Fibroblast of skin of left quadriceps (primary cell): ENCODE measurements around the gene IGSF10.
A peak's percentile ranks its signal among the peaks of the same experiment; 100 is the strongest.

Experiments used
- DNase-seq, 2 experiments: peaks; one replicate each; pipeline ENCODE4 v3.0.0-alpha.2; 2013; ENCODE audit warnings: low read depth in 2 of 2

IGSF10 gene

GRCh38 chr3:151467069-151467468 lies 6.2 kb upstream of the IGSF10 start:
- no peak for DNase-seq

GRCh38 chr3:151462991-151463390 lies 2.1 kb upstream of the IGSF10 start:
- DNase-seq, result no peak

- no peak for DNase-seq
Observed at GRCh38 chr3:151462278-151462780, 1.5 kb upstream of the IGSF10 start.

- DNase-seq, result no peak
Observed at GRCh38 chr3:151460228-151460627, 633 bp downstream of the IGSF10 start.

GRCh38 chr3:151459358-151459757 lies 1.5 kb downstream of the IGSF10 start:
- no peak for DNase-seq

GRCh38 chr3:151456065-151456464 lies 4.8 kb downstream of the IGSF10 start:
- no peak for DNase-seq

- no peak for DNase-seq
Observed at GRCh38 chr3:151452841-151453240, 8.0 kb downstream of the IGSF10 start.

- DNase-seq, result no peak
Observed at GRCh38 chr3:151452368-151452767, 8.5 kb downstream of the IGSF10 start.

- no peak for DNase-seq
Observed at GRCh38 chr3:151446002-151446340, 14.9 kb downstream of the IGSF10 start.

- DNase-seq, result peak in 1 of 2 experiments; percentile 53
Observed at GRCh38 chr3:151445273-151446001, 15.4 kb downstream of the IGSF10 start.

GRCh38 chr3:151443583-151443982 lies 17.3 kb downstream of the IGSF10 start:
- DNase-seq, result no peak

GRCh38 chr3:151440940-151441339 lies 19.9 kb downstream of the IGSF10 start:
- DNase-seq, result no peak

GRCh38 chr3:151439652-151440125 lies 21.2 kb downstream of the IGSF10 start:
- peak; percentile 67 to 68 for DNase-seq

GRCh38 chr3:151437906-151438305 lies 23.0 kb downstream of the IGSF10 start:
- DNase-seq, result no peak

GRCh38 chr3:151436675-151437446 lies 24.0 kb downstream of the IGSF10 start:
- no peak for DNase-seq

- peak; percentile 68 to 74 for DNase-seq
Observed at GRCh38 chr3:151434151-151434890, 26.5 kb downstream of the IGSF10 start.

- no peak for DNase-seq
Observed at GRCh38 chr3:151432616-151433372, 28.1 kb downstream of the IGSF10 start.

- DNase-seq, result no peak
Observed at GRCh38 chr3:151431940-151432339, 28.9 kb downstream of the IGSF10 start.

GRCh38 chr3:151430821-151431484 lies 29.9 kb downstream of the IGSF10 start:
- no peak for DNase-seq

GRCh38 chr3:151428386-151428785 lies 32.5 kb downstream of the IGSF10 start:
- no peak for DNase-seq

GRCh38 chr3:151426341-151426657 lies 34.6 kb downstream of the IGSF10 start:
- DNase-seq, result no peak
